NCI-H226 (cell line): Measurements from ENCODE around the gene PTPRG.

Experiments used
- DNase-seq: peaks from one replicate; pipeline ENCODE4 v3.0.0-alpha.2; 2015

The PTPRG gene

DNA sequence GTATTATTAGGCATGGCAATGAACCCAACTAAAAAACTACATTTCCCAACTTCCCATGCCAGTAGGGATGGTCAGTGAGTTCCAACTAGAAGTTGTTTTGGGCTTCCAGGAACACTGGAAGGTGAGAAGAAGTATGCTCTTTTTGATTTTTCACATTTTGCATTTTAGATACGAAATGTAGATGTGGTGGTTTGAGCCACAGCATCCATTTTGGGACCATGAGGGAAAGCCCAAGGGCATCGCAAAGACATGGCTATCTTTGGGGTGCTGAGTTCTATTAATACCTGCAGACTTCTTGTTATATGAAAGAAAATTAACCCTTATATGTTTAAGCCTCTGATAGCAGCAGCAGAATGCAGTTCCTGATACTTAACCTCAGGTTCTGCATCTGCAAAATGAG, 62.9 kb downstream of the PTPRG start:
- DNase-seq = no peak

DNA sequence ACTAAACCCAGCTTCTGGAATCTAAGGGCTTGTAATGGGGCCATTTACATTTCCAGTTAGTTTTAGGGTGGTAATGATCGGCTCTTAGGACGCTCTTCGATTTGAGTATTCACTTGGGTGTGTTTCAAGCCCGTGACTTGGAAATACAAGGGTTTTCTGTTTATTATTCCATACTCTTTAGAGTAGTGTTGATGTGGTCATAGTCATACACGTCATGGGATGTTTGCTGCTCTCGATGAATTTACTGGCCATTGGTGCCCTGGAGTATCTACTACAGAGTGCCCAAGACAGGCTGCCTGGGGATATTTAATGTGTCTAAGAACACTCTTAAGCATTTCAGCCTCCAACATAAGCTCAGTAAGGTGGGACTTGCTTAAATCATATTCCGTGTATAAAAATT, 64.1 kb downstream of the PTPRG start:
- DNase-seq = no peak

DNA sequence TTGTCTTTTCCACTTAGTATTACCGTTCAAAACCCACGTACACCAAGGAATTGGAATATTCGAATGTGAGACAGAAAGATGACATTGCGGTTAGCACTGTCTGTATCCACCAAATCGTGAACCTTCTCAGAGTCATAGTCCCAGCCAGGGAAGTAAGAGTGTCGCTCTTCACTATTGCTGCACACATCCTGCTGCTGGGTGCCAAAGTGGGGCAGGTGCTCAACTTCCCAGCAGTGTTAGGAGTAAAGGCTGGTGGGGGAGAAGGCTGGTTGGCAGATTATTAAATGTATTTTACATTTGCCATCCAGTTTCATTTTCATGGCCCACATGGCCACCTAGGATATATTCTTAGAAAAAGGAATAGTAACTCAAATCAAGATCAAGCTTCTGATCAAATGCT, 65.1 kb downstream of the PTPRG start:
- no peak for DNase-seq

DNA sequence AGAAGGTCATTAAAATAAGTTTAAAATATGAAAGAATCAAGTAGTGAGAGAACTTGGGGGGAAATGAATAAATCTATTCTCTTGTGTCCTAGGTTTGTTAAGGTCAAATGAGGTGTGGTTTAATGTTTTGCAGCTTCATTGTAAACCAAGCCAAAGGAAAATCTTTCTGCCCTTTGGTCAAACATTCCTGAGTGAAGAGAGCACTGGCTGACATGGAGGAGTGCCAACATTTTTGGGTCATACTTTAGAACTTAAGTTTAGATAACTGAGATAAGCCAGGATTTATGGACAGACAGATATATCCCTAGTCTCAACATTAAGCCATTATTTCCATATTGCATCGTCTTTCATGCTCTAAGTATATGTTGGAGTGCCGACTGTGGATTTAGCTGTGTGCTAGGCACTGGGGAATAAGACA, 66.4 kb downstream of the PTPRG start:
- peak; percentile 91 for DNase-seq

DNA sequence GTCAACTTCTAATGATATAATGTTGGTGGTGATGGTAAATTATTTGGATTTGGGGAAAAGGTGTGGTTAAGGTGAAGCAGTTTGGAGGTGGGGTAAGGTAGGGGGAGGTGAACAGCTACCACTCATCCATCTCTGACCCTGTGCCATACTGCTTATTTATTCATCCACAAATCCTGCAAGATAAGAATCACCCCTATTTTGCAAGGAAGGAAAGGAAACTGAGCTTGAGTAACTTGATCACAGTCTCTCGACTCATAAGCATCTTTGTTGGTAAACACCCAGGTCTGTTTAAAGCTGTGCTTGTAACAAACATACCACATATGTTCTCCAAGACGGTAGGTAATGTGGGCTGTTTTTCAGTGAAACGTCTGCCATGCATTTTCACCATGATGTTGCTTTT, 67.3 kb downstream of the PTPRG start:
- no peak for DNase-seq

DNA sequence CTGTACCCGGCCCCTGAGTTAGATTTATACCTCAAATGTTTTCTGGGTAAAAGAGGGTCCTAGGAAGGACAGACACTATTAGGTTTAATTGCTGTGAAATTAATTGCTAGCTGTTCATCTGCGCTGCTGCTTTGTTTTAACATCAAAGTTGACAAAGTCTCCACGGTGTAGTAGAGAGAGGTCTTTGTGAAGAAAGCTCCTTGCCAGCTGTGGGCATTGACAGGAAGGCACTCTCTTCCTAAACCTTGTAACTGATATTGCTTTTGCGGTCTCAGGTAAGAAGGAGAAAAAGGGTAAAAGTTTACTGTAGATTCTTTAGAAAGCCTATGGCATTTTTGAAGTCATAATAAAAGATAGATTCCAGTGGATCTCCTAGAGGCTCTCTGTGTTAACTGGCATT, 68.1 kb downstream of the PTPRG start:
- DNase-seq = no peak

DNA sequence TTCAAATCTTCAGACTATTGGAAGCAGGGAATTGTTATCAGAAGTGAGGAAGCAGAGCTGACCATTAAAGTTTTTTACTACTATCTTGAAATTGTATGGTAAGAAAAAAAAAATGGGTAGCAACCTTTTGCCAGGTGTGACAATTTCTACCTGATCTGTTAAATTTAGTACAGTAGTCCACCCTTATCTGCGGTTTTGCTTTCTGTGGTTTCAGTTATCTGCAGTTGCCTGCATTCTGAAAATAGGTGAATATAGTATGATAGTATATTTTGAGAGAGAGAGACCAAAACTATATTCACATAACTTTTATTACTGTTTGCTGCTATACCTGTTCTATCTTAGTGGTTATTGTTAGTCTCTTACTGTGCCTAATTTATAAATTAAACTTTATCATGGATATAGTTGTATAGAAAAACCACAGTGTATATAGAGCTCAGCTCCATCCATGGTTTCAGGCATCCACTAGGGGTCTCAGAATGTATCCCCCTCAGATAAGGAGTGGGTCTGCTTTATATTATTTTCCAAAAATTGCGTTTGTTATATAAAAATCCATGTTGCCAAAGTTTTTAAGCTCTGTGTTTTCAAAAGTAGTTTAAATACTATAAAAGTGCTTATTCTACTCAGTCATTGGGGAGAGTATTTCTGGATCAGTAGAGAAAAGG, 69.9 kb downstream of the PTPRG start:
- no peak for DNase-seq

DNA sequence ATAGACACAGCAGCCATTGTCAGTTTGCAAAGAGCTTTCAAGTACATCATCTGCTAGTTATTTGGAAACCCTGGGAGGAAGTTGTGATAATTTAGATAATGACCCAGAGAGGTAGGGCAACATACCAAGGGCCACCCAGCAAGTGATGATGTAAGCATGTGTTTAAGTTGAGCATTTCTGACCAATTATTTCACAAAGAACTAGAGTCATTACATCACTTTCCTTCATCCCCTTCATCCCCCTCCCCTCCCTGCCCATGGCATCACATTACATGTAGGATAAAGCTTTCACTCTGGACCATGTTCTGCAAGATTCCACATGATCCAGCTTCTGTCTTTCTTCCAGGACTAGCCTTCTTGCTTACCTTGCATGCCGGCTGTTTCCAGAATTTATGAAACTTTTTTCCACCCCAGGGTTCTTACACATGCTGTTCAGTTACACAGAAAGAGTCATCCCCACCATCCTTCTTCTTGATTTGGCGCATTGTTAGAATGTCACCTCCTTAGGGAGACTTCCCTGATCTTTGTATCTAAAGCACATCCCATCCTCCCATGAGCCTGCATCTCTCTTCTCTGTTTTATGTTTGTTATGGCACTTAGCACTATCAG, 71.3 kb downstream of the PTPRG start:
- DNase-seq = no peak

DNA sequence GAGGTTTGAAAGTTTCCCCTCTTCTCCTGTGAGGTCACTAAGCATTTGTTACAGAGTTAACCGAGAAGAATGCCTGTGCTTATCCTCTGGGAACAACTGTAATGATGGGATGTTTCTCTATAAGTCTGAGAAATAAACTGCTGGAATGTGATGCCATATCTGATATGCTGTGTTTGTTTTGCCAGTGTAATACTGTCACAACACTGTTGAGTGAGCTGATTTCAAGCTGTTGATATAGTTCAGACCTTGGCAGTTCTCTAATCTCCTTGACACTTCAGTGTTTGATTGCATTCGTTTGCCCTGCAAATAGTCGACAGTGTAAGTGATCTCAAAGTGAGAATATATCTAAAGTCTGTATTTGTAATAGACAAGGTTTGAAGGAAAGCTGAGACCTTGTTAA, 73.3 kb downstream of the PTPRG start:
- no peak for DNase-seq

DNA sequence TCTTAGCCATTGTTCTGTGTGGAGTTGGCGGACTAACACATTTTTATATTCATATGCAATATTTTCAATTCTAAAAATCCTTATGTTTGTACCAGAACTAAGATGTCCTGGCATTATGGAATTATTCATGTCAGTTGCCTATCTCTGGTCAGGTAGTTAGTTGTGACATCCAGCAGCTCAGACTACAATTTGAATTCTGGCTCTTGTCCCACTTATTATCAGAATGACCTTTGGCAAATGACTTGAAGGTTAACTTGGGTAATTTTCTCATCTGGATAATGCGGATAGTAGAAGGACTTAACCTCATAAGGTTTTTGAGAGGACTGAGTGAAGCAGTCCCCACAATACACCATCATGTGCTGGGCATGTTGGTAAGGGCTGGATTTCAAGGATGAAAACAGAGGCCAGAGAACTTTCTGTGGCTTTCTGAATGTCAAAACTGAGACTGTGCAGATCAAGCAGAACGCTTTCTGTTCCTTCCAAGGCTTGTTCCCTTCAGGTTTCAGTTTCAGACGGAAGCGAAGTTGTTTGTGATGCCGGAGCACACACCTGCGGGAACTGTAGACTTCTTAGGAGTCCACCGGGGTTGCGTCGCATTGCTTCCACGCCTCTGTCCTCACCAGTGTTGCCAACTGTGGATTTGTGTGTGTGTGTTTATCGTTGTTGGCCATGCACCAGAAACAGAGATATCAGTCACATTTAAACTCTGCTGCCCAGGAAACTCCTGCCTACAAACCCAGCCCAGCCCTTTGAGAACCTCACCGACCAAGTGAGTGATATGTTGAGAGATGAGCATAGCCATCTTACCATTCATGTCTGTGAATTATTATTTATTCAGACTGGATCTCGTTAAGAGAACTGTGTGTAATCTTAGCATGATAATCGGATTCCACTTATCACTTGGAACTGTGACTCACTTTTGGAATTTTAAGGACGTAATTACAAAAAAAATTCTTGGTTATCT, 76.0 kb downstream of the PTPRG start:
- peak; percentile 75 for DNase-seq

DNA sequence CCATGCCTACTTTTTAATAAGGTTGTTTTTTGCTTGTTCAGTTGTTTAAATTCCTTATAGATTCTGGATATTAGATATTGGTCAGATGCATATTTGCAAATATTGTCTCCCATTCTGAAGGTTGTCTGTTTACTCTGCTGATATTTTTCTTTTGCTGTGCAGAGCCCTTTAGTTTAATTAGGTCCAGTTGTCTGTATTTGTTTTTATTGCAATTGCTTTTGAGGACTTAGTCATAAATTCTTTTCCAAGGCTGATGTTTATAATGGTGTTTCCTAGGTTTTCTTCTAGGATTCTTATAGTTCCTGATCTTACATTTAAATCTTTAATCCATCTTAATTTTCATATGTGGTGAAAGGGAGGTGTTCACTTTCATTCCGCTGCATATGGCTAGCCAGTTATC, 77.4 kb downstream of the PTPRG start:
- no peak for DNase-seq

DNA sequence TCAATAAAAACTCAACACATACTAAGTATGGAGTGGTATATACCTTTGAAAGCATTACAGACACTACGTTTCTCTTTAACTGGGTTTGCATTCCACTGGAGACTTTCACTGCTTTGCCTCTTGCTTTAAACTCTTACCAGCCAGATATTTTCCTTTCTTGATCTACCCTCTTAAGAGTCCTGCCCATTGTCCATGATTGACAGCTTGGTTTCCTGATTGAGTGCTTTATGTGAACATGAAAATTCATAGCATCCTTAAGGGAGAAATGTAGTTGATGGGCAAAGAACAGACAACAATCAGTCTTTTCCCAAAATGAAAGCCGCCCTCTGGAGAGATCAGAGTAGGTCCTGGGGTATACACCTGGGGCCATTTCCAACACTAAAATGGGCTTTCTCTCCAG, 78.6 kb downstream of the PTPRG start:
- DNase-seq = no peak

DNA sequence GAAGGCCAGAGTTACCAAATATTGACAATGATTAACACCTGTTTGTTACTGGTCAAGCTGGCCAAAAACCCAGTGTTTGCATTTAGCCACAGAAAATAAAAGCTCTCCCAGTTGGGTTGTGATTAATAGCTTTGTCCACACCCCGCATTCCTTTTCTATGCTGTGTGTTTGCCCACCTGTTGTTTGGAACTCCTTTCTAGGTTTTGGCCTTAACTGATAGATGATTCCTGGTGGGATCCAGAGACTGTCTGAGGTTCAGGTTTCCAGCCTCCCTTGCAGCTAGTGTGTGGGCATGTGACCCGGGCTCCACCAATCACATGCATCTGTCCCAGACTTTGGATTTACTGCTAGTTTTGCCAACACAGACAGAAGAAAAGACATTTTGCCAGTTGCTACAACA, 83.8 kb downstream of the PTPRG start:
- DNase-seq = peak; percentile 54

DNA sequence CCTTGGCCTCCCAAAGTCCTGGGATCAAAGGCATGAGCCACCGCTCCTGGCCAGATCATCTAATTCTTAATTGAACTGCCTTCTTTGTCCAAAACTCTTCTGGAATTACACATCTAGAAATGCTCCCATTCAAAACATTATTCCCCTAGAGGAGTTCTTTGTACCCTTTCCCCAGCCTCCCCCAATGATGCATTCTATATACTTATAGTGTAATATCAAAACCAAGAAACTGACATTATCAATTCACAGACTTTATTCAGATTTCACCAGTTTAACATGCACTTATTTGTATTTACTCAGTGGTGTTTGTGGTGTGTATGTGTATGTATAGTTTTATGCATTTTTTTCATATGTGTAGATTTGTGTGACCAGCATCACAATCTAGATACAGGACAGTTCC, 85.0 kb downstream of the PTPRG start:
- DNase-seq = no peak

DNA sequence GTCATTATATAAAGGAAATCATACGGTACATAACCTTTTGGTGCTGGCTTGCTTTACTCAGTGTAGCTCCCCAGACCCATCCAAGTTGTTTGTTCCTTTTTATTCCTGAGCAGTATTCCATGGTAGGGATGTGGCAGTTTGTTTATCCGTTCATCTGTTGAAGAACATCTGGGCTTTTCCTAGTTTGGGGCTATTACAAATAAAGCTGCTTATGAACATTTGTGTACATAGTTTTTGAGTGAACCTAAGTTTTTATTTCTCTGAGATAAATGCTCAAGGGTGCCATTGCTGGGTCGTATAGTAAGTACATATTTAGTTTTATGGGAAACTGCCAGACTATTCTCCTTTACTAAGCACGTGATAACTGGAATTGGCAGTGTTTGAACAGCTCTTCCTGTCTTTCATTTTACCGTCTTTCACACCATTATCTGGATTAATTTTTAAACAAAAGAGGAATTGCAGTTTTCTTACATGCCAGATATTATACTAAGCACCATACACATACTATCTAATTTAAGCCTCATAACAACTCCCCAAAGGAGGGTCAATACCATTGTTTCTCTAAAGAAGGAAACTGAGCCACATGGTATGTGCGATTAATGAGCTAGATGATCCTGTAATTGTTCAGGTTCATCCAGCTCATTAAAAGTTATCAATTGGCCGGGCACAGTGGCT, 85.6 kb downstream of the PTPRG start:
- no peak for DNase-seq

DNA sequence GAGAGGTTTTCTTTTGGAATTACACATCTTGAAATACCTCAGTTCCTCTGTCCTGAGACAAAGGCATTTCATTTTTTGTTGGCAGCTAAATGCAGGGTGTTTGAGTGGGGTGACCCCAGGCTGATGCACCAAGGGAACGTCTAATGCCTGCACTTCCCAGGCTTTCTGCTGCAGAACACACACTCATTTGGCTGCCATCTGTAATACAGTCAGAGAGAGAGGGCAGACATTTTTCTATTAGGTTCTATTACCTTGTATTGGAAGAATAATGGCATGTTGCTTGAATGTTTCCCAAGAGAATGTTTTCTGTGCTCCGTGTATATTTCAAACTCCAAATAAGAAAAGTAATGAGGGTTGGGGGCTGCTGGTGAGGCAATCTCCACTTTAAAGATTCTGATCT, 87.1 kb downstream of the PTPRG start:
- DNase-seq = no peak

DNA sequence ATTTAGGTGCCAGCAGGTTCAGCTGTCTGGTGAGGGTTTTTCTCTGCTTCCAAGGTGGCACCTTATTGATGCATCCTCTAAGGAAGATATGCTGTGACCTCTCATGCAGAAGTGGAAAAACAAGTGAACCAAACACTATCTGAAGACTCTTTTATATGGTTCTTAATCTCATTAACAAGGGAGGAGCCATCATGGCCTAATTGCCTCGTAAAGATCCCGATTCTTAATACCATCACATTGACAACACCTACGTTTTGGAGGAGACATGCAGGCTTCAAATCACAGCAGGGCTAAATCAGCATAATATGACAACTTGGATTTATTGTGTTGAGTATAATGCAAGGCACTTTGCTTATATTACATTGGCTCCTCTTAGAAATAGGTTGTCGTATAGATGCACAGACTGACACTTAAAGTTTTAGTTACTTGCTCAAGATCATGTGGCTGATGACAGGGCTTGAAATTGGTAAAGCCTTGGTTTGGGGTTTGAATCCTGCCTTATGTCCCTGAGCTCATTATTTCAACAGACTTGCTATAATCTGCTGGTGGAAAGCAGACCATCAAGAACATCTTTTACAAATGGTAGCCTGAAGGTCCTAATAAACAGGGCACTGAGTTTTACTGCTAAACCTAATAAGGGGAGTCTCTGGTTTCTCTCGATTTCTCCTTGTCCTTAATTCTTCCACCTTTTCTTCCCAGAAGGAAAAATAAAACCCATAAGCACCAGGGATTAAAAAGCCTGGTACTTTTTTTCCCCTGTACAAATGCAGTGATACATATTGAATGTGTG, 88.2 kb downstream of the PTPRG start:
- no peak for DNase-seq

DNA sequence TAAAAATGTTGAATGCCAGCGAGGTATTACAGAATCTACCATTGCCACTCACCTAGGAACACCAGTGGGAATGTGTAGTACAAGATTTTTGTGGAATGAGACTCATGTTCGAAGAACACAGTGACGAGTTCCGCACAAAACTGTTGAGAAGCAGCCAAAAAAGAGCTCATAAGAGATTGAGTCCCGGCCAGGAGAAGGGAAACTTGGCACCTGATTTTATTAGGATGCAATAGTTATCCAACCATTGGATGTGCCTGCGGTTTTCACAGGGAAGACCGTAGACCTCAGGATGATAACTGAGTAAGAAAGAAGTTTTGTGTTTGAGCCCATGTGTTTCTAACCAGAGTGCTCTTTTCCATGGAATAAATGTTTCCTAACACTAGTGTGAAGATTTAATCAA, 88.9 kb downstream of the PTPRG start:
- peak; percentile 91 for DNase-seq

DNA sequence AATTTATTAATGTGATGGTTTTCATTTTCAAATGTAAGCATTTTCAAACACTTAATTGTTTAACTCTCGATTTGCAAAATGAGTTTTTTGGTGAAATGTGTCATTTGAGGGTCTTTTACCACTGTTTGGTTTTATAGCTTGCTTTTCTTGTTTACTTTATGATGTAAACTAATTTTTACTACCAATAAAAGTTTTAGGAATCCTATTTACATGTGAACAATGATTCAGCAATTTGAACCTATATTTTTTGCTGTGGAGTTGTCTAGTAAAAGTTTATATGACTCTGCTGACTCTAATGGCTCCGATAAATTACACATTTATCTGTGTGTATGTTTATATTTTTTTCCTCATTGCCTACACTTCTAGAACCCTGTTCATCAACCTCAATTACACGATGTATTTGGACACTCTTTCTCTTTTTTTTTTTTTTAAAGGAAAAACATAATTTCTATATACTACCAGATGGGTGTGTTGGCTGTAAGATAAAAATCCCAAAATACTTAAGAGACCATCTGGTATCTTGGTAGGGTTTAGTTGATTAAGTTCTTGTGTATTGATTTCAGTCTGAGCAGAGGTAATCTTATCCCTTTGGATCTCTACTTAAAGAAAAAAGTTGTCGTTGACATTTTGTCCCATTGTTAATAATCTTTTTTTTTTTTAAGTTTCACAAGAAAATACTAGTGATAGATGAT, 89.5 kb downstream of the PTPRG start:
- no peak for DNase-seq

DNA sequence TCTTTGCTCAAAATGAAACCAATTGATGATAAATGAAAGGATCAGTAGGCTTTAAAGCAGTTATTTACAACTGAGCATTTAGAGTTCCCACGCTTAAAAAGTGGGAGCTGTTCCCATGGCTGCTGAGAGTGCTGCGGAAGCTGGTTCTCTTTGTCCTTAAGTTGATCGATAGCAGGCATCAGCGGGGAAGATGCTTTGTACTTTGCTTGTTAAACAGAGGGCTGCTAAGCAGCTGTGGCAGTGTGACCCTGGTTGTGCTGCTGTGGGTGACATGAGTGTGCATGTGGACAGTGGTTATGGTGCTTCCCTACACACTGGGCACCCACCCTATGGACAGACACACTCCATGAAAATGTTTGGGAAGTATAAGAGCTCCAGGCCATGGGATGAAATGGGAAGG, 96.3 kb downstream of the PTPRG start:
- DNase-seq = no peak

DNA sequence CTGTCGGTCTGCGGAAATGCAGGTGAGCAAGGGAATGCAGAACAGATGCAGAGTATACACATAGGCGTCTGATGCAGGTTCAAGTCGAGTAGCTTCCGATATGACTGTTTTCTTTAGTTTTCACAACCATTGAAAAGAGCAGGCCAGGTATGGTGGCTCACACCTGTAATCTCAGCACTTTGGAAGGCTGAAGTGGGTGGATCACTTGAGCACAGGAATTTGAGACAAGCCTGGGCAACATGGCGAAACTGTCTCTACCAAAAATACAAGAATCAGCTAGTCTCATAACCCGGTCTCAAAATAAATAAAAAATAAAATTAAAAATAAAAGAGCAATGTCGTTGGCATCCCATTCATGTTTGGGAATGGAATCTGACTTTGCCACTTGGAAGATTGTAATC, 101.5 kb downstream of the PTPRG start:
- DNase-seq = no peak
